HG02870 (cell line): ENCODE data around the gene MAN1A2.
"Not testable (repeated sequence)": the region's sequence is repeated elsewhere in the genome, so short reads cannot be mapped to it uniquely, and the experiment has no call there.

Experiments
- ATAC-seq: cut with Tn5 transposase; IDR thresholded peaks from one replicate; pipeline ENCODE4 v1.9.1; 2021; ENCODE audit warnings: mild to moderate bottlenecking, moderate library complexity; ENCODE audit not compliant: unreplicated experiment

The MAN1A2 gene

GRCh38 chr1:117367046-117368025 lies at the start of gene MAN1A2:
MAN1A2 (plus strand) TSS chr1:117367449; CDS start chr1:117368184, 735 bp downstream.
- peak; percentile 67 for ATAC-seq

- ATAC-seq: no peak
Observed at GRCh38 chr1:117318011-117318410, 49.2 kb upstream of the MAN1A2 start.

- no peak for ATAC-seq
Observed at GRCh38 chr1:117318426-117318825, 48.8 kb upstream of the MAN1A2 start.

GRCh38 chr1:117320515-117320914 lies 46.7 kb upstream of the MAN1A2 start:
- ATAC-seq: no peak

GRCh38 chr1:117321680-117322609 lies 45.3 kb upstream of the MAN1A2 start:
- no peak for ATAC-seq

DNA sequence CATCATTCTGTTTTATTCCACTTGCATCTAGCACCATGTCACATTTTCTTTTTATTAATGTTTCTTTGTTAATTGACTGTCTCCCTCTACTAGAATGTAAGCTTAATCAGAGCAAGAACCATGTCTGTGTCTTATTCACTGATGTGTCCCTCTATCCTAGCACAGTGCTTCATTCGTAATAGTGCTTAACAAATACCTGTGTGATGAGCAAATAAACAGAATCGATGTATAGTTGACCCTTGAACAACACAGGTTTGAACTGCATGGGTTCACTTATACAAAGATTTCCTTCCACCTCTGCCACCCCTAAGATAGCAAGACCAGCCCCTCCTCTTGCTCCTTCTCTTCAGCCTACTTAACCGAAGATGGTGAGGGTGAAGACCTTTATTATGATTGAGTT lies 42.9 kb upstream of the MAN1A2 start:
- ATAC-seq: no peak

DNA sequence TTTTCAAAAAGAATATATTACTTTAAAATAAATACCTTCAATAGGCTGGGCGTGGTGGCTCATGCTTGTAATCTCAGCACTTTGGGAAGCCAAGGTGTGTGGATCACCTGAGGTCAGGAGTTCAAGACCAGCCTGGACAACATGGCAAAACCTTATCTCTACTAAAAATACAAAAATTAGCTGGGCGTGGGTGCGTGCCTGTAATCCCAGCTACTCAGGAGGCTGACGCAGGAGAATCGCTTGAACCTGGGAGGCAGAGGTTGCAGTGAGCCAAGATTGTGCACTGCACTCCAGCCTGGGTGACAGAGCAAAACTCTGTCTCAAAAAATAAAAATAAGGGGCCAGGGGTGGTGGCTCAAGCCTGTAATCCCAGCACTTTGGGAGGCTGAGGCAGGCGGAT lies 41.2 kb upstream of the MAN1A2 start:
- ATAC-seq: not testable (repeated sequence)

DNA sequence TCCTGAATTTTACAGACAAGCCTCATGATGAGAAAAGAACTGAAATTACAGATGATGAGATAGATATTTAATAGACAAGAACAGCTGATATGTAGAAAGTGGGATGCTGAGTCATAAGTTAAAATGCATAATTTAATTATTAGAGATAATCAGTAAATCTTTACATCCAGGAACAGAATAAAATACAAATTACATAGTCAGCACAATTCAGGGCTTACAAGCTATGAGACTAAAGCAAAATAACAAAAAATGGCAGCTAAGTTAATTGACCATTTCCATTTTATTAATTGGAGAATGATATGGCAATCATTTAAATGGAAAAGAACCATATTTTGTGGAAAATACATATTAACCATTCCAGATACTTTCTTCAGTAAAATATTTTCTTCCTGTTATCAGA lies 40.2 kb upstream of the MAN1A2 start:
- no peak for ATAC-seq

- no peak for ATAC-seq
Observed at GRCh38 chr1:117335376-117336086, 31.7 kb upstream of the MAN1A2 start.

- no peak for ATAC-seq
Observed at GRCh38 chr1:117336088-117336817, 31.0 kb upstream of the MAN1A2 start.

DNA sequence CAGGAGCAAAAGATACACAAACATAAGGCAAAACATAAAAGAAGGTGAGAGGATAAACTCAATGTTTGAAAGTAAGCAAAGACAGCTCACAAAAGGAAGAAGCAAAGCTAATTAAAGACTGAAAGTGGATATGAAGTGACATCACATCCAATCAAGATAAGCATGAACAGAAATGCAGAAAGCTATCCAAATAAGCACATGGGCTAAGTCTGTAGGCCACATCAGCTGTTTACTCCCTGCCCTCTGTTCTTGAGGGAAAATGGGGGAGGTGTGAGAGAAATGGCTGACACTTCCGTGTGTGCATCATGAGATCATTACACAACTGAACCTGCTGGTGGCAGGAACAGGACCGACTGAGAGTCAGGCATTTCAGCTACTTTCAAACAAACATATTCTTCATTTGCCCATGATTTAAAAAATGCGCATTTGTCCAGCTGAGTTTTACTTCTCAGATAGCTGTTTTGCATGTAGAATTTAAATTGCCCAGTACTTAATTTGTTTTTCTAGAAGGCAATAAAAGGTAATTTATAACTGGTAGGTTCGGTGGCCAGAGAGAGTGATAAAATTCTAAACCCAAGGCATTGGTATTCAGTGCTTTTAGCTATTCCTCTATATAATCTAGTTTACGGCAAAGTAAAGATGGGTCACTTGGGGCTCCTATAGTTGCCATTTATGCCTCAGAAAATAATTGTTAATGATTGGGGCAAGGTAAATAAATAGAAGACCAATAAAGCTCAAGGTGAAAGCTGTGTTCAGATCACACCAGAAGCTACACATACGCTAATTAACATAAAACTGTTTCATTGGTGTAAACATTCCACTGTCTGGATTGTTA lies 27.2 kb upstream of the MAN1A2 start:
- ATAC-seq: no peak

DNA sequence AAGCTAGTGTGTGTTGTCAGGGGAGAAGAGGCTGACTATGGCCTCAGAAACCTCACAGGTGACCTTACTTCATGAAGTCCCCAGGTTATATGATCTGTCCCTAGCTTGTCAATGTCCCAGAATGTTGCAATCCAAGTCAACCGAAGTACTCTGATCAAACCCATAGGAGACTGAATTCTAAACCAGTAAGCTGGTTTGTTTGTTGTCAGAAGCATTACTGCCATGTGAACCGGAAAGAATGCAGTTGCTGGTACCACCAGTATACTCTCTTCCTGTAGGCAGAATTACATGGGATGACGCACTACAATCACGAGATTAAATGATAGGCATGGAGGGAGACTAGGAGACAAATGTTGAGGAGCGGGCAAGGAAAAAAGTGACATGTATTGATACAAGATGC lies 26.1 kb upstream of the MAN1A2 start:
- no peak for ATAC-seq

DNA sequence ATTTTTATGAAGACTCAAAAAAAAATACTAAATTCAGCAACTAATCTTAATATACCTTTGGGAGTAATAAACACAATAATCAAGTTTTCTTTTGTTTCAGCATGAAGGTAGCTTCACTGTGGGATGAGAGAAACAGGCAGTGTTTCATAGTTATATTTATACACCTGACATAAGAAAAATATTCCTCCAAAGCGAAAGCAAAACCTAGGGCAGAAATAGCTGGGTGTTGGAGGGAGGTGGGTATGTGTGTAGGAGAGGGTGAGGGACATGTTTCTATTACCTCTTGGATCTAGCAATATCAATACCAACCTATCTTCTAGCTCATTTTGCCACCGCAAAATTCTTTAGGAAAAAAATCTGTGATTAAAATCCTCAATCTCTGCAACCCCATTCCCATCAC lies 24.9 kb upstream of the MAN1A2 start:
- no peak for ATAC-seq

- ATAC-seq: no peak
Observed at GRCh38 chr1:117346206-117346928, 20.9 kb upstream of the MAN1A2 start.

- ATAC-seq: no peak
Observed at GRCh38 chr1:117347907-117348306, 19.3 kb upstream of the MAN1A2 start.

- ATAC-seq: not testable (repeated sequence)
Observed at GRCh38 chr1:117352695-117353094, 14.6 kb upstream of the MAN1A2 start.

- ATAC-seq: not testable (repeated sequence)
Observed at GRCh38 chr1:117357833-117358603, 9.2 kb upstream of the MAN1A2 start.

DNA sequence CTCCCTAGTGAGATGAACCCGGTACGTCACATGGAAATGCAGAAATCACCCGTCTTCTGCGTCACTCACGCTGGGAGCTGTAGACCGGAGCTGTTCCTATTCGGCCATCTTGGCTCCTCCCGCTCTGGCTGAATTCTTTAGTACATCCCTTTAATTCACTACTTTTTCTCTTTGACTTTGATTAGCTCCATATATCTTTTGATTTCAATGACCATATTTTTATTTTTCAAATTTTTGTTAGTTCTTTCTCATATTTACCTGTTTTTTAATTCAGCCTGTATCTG lies 8.7 kb upstream of the MAN1A2 start:
- not testable (repeated sequence) for ATAC-seq
